T-helper 1 cell treated with Interleukin-12 subunit alpha and Interleukin-12 subunit beta and Interleukin-4 antibody, amounts not matched to agents 30 μg/mL and 1 μg/mL, for 36 hours (primary cell): ENCODE measurements around the gene STAP2.
"Not testable (repeated sequence)": the region's sequence is repeated elsewhere in the genome, so short reads cannot be mapped to it uniquely, and the experiment has no call there.

ENCODE experiments used
- H3K27ac Mint-ChIP-seq: one replicate; pipeline ENCODE4 v1.8.0; 2021; ENCODE audit warnings: mild to moderate bottlenecking, mixed read lengths
- H3K27me3 Mint-ChIP-seq: one replicate; pipeline ENCODE4 v1.8.0; 2021; ENCODE audit warnings: low read depth, mixed read lengths
- H3K36me3 Mint-ChIP-seq: one replicate; pipeline ENCODE4 v1.8.0; 2021; ENCODE audit warnings: low read depth, mixed read lengths
- H3K4me1 Mint-ChIP-seq: one replicate; pipeline ENCODE4 v1.8.0; 2021; ENCODE audit warnings: low read depth, mixed read lengths
- H3K4me3 Mint-ChIP-seq: one replicate; pipeline ENCODE4 v1.8.0; 2021; ENCODE audit warnings: mild to moderate bottlenecking, moderate library complexity, mixed read lengths
- H3K9me3 Mint-ChIP-seq: one replicate; pipeline ENCODE4 v1.8.0; 2021; ENCODE audit warnings: mixed read lengths

Gene STAP2

DNA sequence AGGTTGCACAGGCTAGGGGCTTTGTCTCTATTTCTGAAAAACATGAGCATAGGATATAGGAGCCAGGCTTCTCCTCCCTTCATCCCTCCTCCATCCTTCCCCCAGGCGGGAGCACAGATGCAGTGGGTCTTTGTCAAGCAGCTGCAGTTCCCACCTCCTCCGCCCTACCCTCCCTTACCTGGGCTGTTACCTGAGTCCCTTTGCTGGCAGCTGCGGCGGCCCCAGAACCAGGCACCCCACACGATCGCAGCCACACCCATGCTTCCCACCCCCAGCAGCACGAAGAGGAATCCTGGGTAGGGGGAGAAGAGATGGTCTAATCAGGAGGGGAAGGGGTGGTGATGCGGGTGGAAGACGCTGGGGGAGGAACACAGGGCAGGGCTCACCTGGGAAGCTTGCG, 44.2 kb downstream of the STAP2 start:
- H3K36me3 Mint-ChIP-seq, result peaks cover 4% of the 10 kb centered on the region
- no peaks in the 10 kb centered on the region for H3K9me3 Mint-ChIP-seq
- H3K4me1 Mint-ChIP-seq, result peaks cover 4% of the 10 kb centered on the region
- H3K4me3 Mint-ChIP-seq, result no peak overlapping the region
- no peaks in the 10 kb centered on the region for H3K27me3 Mint-ChIP-seq
- no peak overlapping the region for H3K27ac Mint-ChIP-seq

DNA sequence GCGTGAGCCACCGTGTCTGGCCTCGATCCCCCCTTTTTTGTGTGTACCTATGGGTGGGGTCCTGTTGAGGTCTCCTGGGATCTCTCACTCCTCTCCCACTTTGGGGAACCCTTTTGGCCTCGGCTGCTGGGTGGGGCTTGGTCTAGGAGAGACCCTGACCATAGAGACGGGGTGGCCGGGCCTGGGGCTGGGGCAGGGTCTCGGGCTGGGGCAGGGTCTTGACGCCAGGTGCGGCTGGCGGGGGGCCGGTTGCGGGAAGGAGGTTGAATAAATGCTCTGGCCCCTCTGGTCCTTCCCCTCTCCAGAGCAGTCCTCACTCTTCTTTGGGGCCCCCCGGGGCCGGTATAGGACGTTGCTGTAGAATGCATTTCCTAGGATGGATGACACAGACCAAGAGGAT, 46.1 kb downstream of the STAP2 start:
- Mint-ChIP-seq H3K27ac (no peak overlapping the region), H3K36me3 (peaks cover 2% of the 10 kb centered on the region), H3K27me3 (no peaks in the 10 kb centered on the region), H3K9me3 (no peaks in the 10 kb centered on the region), H3K4me1 (peaks cover 1% of the 10 kb centered on the region), H3K4me3 (no peak overlapping the region)

DNA sequence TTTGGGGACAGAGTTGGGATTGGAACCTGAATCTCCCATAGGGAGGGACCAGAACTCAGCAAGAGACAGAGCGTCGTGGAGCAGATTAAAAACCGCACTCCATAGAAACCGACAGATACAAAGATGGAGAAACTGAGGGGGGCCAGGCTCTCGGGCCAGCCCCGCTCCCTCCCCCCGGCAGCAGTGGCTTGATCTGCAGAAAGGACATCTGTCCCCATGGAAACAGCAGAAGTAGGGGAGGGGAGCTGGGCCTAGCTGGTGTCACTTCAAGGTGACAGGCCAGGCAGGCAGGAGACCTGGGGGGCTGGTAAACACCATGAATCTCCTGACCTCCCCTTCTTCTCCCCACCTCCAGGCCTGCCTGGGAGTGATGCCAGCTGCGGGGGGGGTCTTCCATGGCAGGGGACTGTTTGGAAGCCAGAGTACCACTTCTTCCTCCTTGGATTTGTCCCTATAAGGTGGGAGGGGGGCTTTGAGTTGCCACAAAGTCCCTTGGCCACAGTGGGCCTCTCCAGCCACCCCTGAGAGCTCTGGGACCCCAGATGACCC, 47.4 kb downstream of the STAP2 start:
- Mint-ChIP-seq H3K27me3 (no peaks in the 10 kb centered on the region), H3K27ac (no peak overlapping the region), H3K4me1 (no peaks in the 10 kb centered on the region), H3K4me3 (no peak overlapping the region), H3K36me3 (peaks cover 2% of the 10 kb centered on the region), H3K9me3 (no peaks in the 10 kb centered on the region)

DNA sequence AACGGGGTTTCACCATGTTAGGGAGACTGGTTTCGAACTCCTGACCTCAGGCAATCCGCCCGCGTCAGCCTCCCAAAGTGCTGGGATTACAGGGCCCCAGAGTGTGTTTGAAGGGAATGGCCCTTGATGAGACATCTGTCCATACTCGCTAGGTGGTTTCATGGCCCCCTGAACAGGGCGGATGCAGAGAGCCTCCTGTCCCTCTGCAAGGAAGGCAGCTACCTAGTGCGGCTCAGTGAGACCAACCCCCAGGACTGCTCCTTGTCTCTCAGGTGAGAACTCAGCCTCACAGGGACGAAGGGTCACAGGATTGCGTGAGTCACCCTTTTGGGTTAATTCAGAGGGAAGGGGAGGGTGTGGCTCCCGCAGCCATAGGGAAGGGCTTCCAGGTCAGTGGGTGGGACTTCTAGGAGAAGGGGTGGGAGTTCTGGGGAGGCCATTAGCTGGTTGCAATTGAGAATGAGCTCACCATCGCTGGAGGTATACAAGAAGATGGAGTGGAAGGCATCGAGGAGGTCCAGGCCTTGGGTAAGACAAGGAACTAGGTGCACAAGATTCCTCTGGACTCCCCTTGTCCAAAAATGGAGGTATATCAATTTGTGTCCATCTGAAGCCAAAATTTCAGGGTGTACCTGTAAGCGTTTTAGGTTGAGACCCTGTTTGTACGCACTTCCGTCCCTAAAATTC, 50.4 kb downstream of the STAP2 start:
- Mint-ChIP-seq H3K27ac (no peak overlapping the region), H3K9me3 (no peaks in the 10 kb centered on the region), H3K4me1 (no peaks in the 10 kb centered on the region), H3K27me3 (no peaks in the 10 kb centered on the region), H3K4me3 (no peak overlapping the region), H3K36me3 (no peaks in the 10 kb centered on the region)

DNA sequence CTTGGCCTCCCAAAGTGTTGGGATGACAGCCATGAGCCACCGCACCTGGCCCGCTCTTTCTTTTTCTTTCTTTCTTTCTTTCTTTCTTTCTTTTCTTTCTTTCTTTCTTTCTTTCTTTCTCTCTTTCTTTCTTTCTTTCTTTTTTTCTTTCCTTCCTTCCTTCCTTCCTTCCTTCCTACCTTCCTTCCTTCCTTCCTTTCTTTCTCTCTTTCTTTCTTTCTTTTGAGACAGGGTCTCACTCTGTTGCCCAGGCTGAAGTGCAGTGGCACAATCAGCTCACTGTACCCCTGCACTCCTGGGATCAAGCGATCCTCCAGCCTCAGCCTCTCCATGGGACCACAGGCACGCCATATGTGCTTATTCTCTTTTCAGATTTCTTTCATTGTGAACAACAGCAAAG, 52.5 kb downstream of the STAP2 start:
- not testable (repeated sequence) for H3K27me3 Mint-ChIP-seq, H3K4me1 Mint-ChIP-seq, H3K27ac Mint-ChIP-seq, H3K9me3 Mint-ChIP-seq, H3K4me3 Mint-ChIP-seq, H3K36me3 Mint-ChIP-seq

DNA sequence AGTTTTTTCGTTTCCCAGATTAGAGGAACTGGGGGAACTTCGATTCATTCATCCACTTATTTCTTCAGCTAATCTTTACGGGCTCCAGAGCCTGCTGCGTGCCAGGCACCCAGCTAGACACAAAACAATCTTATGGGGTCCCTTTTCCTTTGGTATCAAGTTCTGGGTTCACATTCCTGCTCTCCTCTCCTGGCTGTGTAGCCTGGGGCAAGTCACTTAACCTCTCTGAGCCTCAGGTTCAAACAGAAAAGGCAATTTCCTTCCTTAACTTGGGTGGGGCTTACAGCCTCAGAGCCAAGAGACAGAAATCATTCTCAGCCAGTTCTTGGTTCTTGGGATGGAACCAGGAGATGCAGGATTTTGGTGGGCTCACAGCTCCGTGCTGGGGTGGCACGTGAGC, 53.7 kb downstream of the STAP2 start:
- Mint-ChIP-seq H3K4me1 (no peaks in the 10 kb centered on the region), H3K4me3 (no peak overlapping the region), H3K27ac (no peak overlapping the region), H3K27me3 (peaks cover 16% of the 10 kb centered on the region), H3K36me3 (no peaks in the 10 kb centered on the region), H3K9me3 (no peaks in the 10 kb centered on the region)

DNA sequence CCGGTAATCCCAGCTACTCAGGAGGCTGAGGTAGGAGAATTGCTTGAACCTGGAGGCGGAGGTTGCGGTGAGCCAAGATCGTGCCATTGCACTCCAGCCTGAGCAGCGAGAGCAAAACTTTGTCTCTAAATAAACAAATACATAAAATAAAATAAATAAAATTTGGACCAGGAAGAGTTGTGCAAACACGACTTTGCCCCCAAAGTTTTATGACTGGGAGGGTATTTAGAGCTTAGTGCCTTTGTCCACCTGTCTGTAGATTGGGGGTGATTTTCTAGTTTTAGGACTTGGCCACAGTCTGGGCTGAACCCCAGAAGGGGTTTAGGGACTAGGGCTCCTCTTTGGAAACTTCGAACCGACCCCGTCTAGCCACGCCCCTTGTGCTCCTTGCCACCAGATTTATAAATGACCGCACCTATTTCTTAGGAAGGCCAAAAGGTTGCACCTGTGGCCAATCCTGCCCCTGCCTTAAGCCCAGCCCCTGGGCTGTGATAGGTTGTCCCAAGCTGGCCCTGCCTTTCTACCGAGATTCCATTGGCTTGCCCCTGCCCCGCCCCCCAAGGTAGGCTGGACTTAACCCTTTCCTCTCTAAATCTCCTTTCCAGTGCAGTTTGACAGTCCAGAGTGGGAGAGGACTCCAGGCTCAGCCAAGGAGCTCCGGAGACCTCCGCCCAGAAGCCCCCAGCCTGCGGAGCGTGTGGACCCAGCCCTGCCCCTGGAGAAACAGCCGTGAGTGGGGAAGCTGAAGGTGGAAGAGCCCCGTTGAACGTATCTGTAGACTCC, 54.3 kb downstream of the STAP2 start:
- no peaks in the 10 kb centered on the region for H3K9me3 Mint-ChIP-seq
- H3K4me1 Mint-ChIP-seq, result peaks cover 2% of the 10 kb centered on the region
- H3K4me3 Mint-ChIP-seq, result no peak overlapping the region
- H3K36me3 Mint-ChIP-seq, result no peaks in the 10 kb centered on the region
- peaks cover 20% of the 10 kb centered on the region for H3K27me3 Mint-ChIP-seq
- no peak overlapping the region for H3K27ac Mint-ChIP-seq

DNA sequence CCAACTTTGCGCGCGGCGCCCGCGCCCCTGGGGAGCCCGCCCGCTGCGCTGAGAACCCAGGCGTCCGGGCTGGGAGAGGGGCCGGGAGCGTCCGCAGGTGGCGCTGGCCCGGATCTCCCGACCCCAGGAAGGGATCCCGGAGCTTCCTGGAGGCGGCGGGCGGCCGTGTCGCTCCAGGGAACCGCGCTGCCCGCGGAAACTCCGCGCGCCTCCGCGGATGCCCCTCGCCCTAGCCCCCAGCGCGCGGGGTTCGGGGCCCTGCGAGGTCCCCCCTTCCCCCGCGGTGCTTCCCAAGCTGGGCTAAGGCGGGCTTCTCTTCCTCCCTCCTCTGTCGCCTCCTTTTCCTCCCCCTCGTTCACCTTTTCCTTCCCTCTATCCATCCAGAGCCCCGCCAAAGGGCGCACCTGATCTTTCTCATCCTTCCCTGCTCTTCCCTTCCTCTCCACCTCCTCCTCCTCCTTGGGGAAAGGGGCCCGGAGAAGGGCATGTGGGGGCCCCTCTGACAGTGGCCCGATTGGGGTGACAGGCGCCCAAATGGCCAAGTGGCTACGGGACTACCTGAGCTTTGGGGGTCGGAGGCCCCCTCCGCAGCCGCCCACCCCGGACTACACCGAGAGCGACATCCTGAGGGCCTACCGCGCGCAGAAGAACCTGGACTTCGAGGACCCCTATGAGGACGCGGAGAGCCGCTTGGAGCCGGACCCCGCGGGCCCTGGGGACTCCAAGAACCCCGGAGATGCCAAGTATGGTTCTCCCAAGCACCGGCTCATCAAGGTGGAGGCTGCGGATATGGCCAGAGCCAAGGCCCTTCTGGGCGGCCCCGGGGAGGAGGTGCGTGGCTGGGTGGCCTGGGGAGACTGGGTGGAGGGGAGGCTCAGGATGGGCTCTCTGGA, 58.9 kb downstream of the STAP2 start:
- Mint-ChIP-seq H3K9me3 (no peaks in the 10 kb centered on the region), H3K27ac (no peak overlapping the region), H3K27me3 (peaks cover 37% of the 10 kb centered on the region), H3K36me3 (no peaks in the 10 kb centered on the region), H3K4me3 (peak overlapping the region; percentile 51), H3K4me1 (peaks cover 2% of the 10 kb centered on the region)

DNA sequence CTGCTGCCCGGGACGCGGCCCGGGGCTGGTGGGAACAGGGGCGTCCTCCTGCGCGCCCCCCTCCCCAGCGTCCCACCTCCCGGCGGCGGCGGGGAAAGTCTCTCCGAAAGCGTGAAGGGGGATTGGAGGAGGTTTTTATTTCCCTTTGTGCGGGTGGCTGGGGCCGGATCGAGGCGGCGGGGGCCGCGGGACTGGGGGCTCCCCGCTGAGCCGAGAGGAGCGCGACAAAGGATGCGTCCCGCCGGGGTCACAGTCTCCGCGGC, 59.4 kb downstream of the STAP2 start:
- Mint-ChIP-seq H3K4me1 (peaks cover 2% of the 10 kb centered on the region), H3K9me3 (no peaks in the 10 kb centered on the region), H3K36me3 (no peaks in the 10 kb centered on the region), H3K27ac (no peak overlapping the region), H3K4me3 (no peak overlapping the region), H3K27me3 (peaks cover 37% of the 10 kb centered on the region)

DNA sequence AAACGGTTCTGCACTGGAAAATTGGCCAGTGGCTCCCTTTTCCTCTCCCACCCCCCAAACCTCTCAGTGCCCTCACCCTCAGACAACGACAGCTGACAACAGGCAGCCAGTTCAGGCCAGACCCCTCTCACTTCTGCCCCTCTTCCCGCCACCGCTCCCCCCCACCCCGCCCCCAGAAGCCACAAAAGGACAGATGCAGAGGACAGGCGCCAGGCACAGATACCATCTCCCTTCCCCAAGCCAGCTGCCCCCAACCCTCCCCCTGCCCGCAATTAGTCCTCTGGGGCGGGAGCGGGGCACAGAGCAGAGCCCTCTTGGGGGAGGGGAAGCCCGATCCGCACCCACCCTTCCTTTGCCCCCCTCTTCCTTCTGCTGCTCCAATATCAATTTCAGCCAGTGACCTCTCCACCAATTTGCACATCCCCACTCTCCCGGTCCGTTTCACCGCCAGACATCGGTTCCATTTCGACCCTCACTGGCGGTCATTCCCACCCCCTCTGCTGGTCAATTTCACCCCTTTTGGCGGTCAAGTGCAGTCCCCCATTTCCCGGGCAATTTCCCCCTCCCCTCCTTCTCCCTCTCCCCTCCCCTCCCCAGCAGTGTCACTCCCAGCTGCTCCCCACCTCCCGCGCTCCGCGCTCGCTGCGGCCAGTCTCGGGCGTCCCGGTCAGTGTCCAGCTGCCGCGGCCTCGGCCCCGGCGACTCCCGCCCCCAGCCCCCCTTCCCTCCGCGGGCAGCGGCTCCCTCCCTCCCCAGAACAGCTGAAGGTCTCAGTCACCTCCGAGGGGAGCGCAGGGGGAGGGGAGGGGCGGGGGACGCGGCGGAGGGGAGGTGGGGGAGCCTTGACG, 60.0 kb downstream of the STAP2 start, which contains the start of gene SHD:
Gene SHD (plus strand): TSS at position 848 of the 848 bp plus-strand sequence. CDS start 798 bp downstream, outside the sequence.
- peaks cover 2% of the 10 kb centered on the region for H3K4me1 Mint-ChIP-seq
- H3K27me3 Mint-ChIP-seq, result peaks cover 37% of the 10 kb centered on the region
- no peak within 1 kb of the TSS for H3K27ac Mint-ChIP-seq
- peak within 1 kb of the TSS; percentile 51 for H3K4me3 Mint-ChIP-seq
- no peaks in the 10 kb centered on the region for H3K36me3 Mint-ChIP-seq
- no peaks in the 10 kb centered on the region for H3K9me3 Mint-ChIP-seq

DNA sequence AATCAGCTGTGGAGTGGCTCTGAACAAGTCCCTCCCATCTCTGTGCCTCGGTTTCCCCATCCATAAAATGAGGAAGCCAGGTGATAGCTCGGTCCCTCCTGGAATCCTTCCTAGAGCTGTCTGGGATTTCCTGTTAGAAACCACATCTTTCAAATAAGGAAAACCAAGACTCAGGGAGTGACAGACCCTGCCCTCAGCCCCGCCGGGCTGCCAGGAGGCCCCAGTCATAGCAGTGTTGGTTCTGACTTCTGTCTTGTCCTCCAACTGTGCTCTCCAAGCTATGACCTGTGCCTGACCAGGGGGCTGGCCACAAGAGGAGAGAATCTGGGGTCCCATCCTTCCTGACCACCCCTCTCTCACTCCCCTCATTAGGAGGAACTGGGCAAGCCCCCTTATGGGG, 60.6 kb downstream of the STAP2 start:
- Mint-ChIP-seq H3K4me1 (peaks cover 2% of the 10 kb centered on the region), H3K4me3 (no peak overlapping the region), H3K27me3 (peaks cover 37% of the 10 kb centered on the region), H3K9me3 (no peaks in the 10 kb centered on the region), H3K36me3 (no peaks in the 10 kb centered on the region), H3K27ac (no peak overlapping the region)

DNA sequence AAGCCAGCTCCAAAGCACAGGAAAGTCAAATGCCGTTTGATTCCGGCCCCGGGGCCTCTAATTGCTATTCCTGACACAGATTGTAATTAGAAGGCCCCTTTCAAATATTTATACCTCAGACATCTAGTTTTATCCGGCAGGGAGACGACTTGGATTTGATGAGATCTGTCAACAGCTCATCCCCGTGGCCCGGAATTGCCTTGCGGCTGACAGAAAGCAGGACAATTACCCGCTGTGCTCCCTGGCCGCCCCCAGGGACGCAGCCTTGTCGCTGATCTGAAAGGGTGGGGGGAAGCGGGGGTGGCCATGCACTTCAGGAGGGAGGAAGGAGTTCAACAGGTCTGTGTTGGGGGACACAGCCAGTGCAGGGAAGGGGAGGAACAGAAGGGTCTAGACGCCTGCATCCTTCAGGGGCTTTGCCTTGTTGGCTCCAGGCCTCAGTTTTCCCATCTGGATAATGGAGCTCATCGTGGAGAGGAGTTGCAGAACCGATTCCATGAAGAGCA, 61.4 kb downstream of the STAP2 start:
- H3K9me3 Mint-ChIP-seq, result no peaks in the 10 kb centered on the region
- H3K4me3 Mint-ChIP-seq, result no peak overlapping the region
- H3K36me3 Mint-ChIP-seq, result peaks cover under 1% of the 10 kb centered on the region
- peaks cover 37% of the 10 kb centered on the region for H3K27me3 Mint-ChIP-seq
- H3K4me1 Mint-ChIP-seq, result peaks cover 2% of the 10 kb centered on the region
- H3K27ac Mint-ChIP-seq, result no peak overlapping the region

DNA sequence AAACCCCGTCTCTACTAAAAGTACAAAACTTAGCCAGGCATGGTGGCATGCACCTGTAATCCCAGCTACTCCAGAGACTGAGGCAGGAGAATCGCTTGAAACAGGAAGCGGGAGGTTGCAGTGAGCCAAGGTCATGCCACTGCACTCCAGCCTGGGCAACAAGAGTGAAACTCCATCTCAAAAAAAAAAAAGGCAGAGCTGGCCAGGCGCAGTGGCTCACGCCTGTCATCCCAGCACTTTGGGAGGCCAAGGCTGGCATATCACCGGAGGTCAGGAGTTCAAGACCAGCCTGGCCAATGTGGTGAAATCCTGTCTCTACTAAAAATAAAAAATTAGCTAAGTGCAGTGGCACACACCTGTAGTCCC, 64.3 kb downstream of the STAP2 start:
- not testable (repeated sequence) for H3K27ac Mint-ChIP-seq

More for the DNA sequence above, 64.3 kb downstream of the STAP2 start:
- peaks cover 17% of the 10 kb centered on the region for H3K27me3 Mint-ChIP-seq
- not testable (repeated sequence) for H3K36me3 Mint-ChIP-seq, H3K4me3 Mint-ChIP-seq, H3K9me3 Mint-ChIP-seq, H3K4me1 Mint-ChIP-seq
